Transverse colon (tissue), 4 donors: Measurements from ENCODE around the gene UBLCP1. TPM values are rescaled to one million over a fixed set of nuclear protein-coding genes. Genes with fewer than 3 reads are reported as not detected.
"Not testable (repeated sequence)": the region's sequence is repeated elsewhere in the genome, so short reads cannot be mapped to it uniquely, and the experiment has no call there.

Experiments used
- DNase-seq: peaks from one replicate; pipeline ENCODE4 v3.0.0-alpha.2; 2019
- H3K27ac ChIP-seq, 4 donors: fragments of 200-600 bp; sonication (generic); 2 replicates each; pipeline ENCODE4 v1.5.1; 2016 to 2018; ENCODE audit warnings: inconsistent platforms in 4 of 4
- H3K27me3 ChIP-seq: fragments of 200-600 bp; sonication (generic); 2 replicates; pipeline ENCODE4 v1.5.1; 2017; ENCODE audit warnings: inconsistent platforms
- H3K36me3 ChIP-seq, 4 donors: fragments of 200-600 bp; sonication (generic); 2 replicates each; pipeline ENCODE4 v1.5.1; 2017 to 2019; ENCODE audit warnings: inconsistent platforms in 4 of 4
- H3K4me1 ChIP-seq, 4 donors: fragments of 200-600 bp; sonication (generic); 2 replicates each; pipeline ENCODE4 v1.5.1; 2017 to 2020; ENCODE audit warnings: inconsistent platforms in 4 of 4
- H3K4me3 ChIP-seq, 4 donors: fragments of 200-600 bp; sonication (generic); 1 replicate in 1 of 4; 2 replicates in 3 of 4; pipeline versions ENCODE4 v1.5.1 to v1.6.1; 2017 to 2019; ENCODE audit warnings: inconsistent platforms in 4 of 4
- H3K9me3 ChIP-seq, 2 donors: fragments of 200-600 bp; sonication (generic); 2 replicates each; pipeline ENCODE4 v1.5.1; 2017 to 2019; ENCODE audit warnings: inconsistent platforms in 2 of 2
- CTCF ChIP-seq, 5 experiments: fragments of 200-600 bp in 3 of 5; fragments of 450-650 bp in 2 of 5; sonication (generic) in 3 of 5; IDR thresholded peaks; 1 replicate in 2 of 5; 2 replicates in 3 of 5; pipeline ENCODE4 v1.5.1; 2016 to 2017; ENCODE audit warnings: antibody characterized with exemption in 5 of 5, inconsistent platforms in 3 of 5, mild to moderate bottlenecking in 2 of 5, moderate library complexity in 1 of 5
- EP300 ChIP-seq: sonication (generic); formaldehyde crosslinking; IDR thresholded peaks from one replicate; pipeline ENCODE4 v1.6.1; 2017; ENCODE audit warnings: antibody characterized with exemption, low read depth
- POLR2A ChIP-seq: fragments of 450-650 bp; IDR thresholded peaks from one replicate; pipeline ENCODE4 v1.6.1; 2016; ENCODE audit warnings: antibody characterized with exemption, mild to moderate bottlenecking, moderate library complexity
- POLR2AphosphoS5 ChIP-seq, 3 donors: sonication (generic); formaldehyde crosslinking; IDR thresholded peaks; one replicate each; pipeline ENCODE4 v1.6.1; 2016; ENCODE audit warnings: antibody characterized with exemption in 3 of 3
- whole genome bisulfite sequencing, 2 donors: methylation state at CpG; one replicate each; pipeline ENCODE4 v1.1.5; 2018; ENCODE audit warnings: low coverage in 1 of 2; 5-methylcytosine and 5-hydroxymethylcytosine counted together
- in situ Hi-C, 4 donors: fragments of 200-750 bp; cut with MboI; loops; one replicate each; pipeline versions ENCODE4 v1.15.0 to v1.15.1; 2017; ENCODE audit warnings: low sequenced_read_pairs in 3 of 4, low pct_ligation_motif_present in 1 of 4, low pct_unique_long_range_greater_than_20kb in 1 of 4
- intact Hi-C: fragments of 100-400 bp; cut with DNase I; formaldehyde crosslinking; loops from one replicate; pipeline ENCODE4 v1.15.1; 2023; ENCODE audit warnings: low total_unique reads
- total RNA-seq, 4 donors: library from RNA; depleted of rRNA; stranded (reverse); fragments of >200 nt; gene quantifications; one replicate each; pipeline ENCODE4 v1.1.0, GENCODE V29; 2016

The UBLCP1 gene
- total RNA-seq, 4 donors from 2014 or later: 2.2 to 15.2 (median 8.8) TPM

DNA sequence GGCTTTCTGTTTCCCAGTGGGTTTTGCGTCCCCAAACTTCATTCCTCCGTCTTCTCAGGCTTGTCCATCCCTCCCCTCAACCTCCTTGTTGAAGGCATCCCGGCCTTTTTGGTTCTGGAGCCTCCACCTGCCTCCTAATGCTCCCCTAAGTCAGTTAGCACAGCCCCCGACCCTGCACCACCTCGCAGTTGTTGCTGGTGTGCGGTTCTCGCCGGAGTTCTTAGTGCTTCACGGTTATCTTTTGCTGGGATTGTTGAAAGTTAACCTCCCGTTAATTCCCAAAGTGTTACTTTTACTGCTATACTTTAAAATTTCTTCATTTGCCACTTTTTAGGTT lies 447 bp downstream of the UBLCP1 start:
- intact Hi-C loops: loop anchor here (5.0 to 10.0 kb wide), 2 partner anchors 56 to 109 kb away; partner anchors contain the start of gene RNF145
- TF ChIP-seq POLR2A (no peak), CTCF (IDR thresholded peaks at IDR 0.05) (no peak), EP300 (no peak), POLR2AphosphoS5 (IDR thresholded peaks at IDR 0.05) (no peak)
- in situ Hi-C loops: loop anchor here in 2 of 4 donors (10.0 to 25.0 kb wide), 2 partner anchors 101 to 109 kb away; no protein-coding TSS in a partner anchor
- H3K27ac ChIP-seq: peak overlapping the region; percentile 86 to 93 (median 90)
- H3K9me3 ChIP-seq: no peaks in the 10 kb centered on the region
- H3K36me3 ChIP-seq: no peaks in the 10 kb centered on the region
- H3K27me3 ChIP-seq: no peaks in the 10 kb centered on the region
- WGBS, 2 donors: 5% methylated on average over 10 of the region's 10 CpGs; no CpG with 5 or more reads in 1 of the 2 donors
- DNase-seq: no peak
- H3K4me3 ChIP-seq: peak overlapping the region; percentile 77 to 97 (median 92)
- H3K4me1 ChIP-seq: peaks cover 5 to 22% (median 12%) of the 10 kb centered on the region in 4 donors

GRCh38 chr5:159266764-159267163 lies 3.7 kb downstream of the UBLCP1 start:
- H3K27ac ChIP-seq, H3K27me3 ChIP-seq, DNase-seq, H3K9me3 ChIP-seq, H3K4me3 ChIP-seq: not testable (repeated sequence)
- Histone ChIP-seq H3K4me1 (peaks cover 5 to 22% (median 12%) of the 10 kb centered on the region in 4 donors), H3K36me3 (peaks cover 0 to 23% (median 0%) of the 10 kb centered on the region in 4 donors)
- intact Hi-C loops: loop anchor here (10.0 kb wide), 1 partner anchor 112 kb away; no protein-coding TSS in a partner anchor
- in situ Hi-C loops: loop anchor here in 2 of 4 donors (10.0 to 25.0 kb wide), 2 partner anchors 104 to 112 kb away; no protein-coding TSS in a partner anchor
- WGBS, 2 donors: 96% methylated on average over 2 of the region's 2 CpGs; no CpG with 5 or more reads in 1 of the 2 donors

- Histone ChIP-seq H3K4me3 (no peak overlapping the region), H3K9me3 (no peaks in the 10 kb centered on the region), H3K36me3 (peaks cover 0 to 39% (median 0%) of the 10 kb centered on the region in 4 donors), H3K27me3 (no peaks in the 10 kb centered on the region), H3K27ac (no peak overlapping the region), H3K4me1 (peaks cover 0 to 3% (median 0%) of the 10 kb centered on the region in 4 donors)
- no peak for TF ChIP-seq EP300
- TF ChIP-seq POLR2AphosphoS5 (IDR thresholded peaks at IDR 0.05): no peak
- TF ChIP-seq POLR2A: no peak
- TF ChIP-seq CTCF (IDR thresholded peaks at IDR 0.05): no peak
- WGBS, 2 donors: 65 to 67% methylated on average over 2 of the region's 2 CpGs
- no peak for DNase-seq
- in situ Hi-C loops (loop anchor here in 2 of 4 donors (10.0 to 25.0 kb wide), 2 partner anchors 107 to 115 kb away; no protein-coding TSS in a partner anchor), intact Hi-C loops (loop anchor here (10.0 kb wide), 1 partner anchor 115 kb away; no protein-coding TSS in a partner anchor)
Measured at GRCh38 chr5:159269723-159270122, 6.6 kb downstream of the UBLCP1 start.

GRCh38 chr5:159273923-159274322 lies 10.8 kb downstream of the UBLCP1 start:
- Histone ChIP-seq H3K4me3 (no peak overlapping the region), H3K9me3 (no peaks in the 10 kb centered on the region), H3K27me3 (no peaks in the 10 kb centered on the region), H3K36me3 (peaks cover 0 to 55% (median 11%) of the 10 kb centered on the region in 4 donors), H3K4me1 (no peaks in the 10 kb centered on the region), H3K27ac (no peak overlapping the region)
- intact Hi-C loops (no loop called here), in situ Hi-C loops (loop anchor here in 1 of 4 donors (25.0 kb wide), 1 partner anchor 112 kb away; no protein-coding TSS in a partner anchor)
- DNase-seq: no peak
- no peak for TF ChIP-seq CTCF (IDR thresholded peaks at IDR 0.05)
- TF ChIP-seq EP300: no peak
- TF ChIP-seq POLR2A: no peak
- no peak for TF ChIP-seq POLR2AphosphoS5 (IDR thresholded peaks at IDR 0.05)

- Histone ChIP-seq H3K9me3 (no peaks in the 10 kb centered on the region), H3K4me1 (no peaks in the 10 kb centered on the region), H3K36me3 (peaks cover 0 to 57% (median 13%) of the 10 kb centered on the region in 4 donors), H3K27me3 (no peaks in the 10 kb centered on the region), H3K4me3 (no peak overlapping the region), H3K27ac (no peak overlapping the region)
- intact Hi-C loops (no loop called here), in situ Hi-C loops (loop anchor here in 1 of 4 donors (25.0 kb wide), 1 partner anchor 112 kb away; no protein-coding TSS in a partner anchor)
- TF ChIP-seq POLR2A (no peak), CTCF (IDR thresholded peaks at IDR 0.05) (no peak), EP300 (no peak), POLR2AphosphoS5 (IDR thresholded peaks at IDR 0.05) (no peak)
- DNase-seq: no peak
Measured at GRCh38 chr5:159274676-159275075, 11.6 kb downstream of the UBLCP1 start.
